ENCODE measurements around the gene C3orf20. TPM values are rescaled to one million over a fixed set of nuclear protein-coding genes. Genes with fewer than 3 reads are reported as not detected.

The C3orf20 gene
- total and polyA plus RNA-seq, 2 donors (not counting 1 experiment from before 2014, with no cell fraction given), result 0.12 to 0.34 TPM

DNA sequence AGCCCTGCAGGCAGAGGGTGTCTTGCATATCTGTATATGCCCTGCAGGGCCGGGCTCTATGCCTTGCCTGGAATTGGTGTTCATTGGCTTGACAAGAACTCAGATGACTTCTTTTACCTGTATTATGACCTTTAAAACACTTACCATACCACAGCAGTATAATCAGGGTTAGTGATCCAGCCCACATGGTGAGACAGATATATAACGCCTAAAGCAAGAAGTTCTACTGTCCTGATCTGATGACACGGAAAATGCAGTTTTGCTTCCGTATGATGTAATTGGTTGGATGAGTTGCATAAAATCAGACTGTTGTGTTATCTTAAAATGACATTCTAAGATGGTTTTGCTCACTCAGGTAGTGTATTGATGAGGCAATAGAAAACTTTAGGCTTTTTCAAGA is 14.0 kb upstream of the C3orf20 start:
- H3K9ac ChIP-seq (ENCODE audit: low read length), result no peak overlapping the region
- H2AFZ ChIP-seq (ENCODE audit: insufficient read depth, low read depth, low read length, poor library complexity, severe bottlenecking), result no peak overlapping the region
- Mint-ChIP-seq H3K4me3 (no peak overlapping the region), H3K9me3 (ENCODE audit: insufficient read depth) (no peaks in the 10 kb centered on the region), H3K27me3 (no peaks in the 10 kb centered on the region), H3K27ac (no peak overlapping the region), H3K4me1 (peaks cover 5% of the 10 kb centered on the region)
- DNase-seq, result no peak
- no peak overlapping the region for H3K4me2 ChIP-seq (replicated peaks; ENCODE audit: low read depth, low read length, poor library complexity, severe bottlenecking)
- intact Hi-C loops (cut with micrococcal nuclease), result no loop called here
- no peak overlapping the region for H3K27ac ChIP-seq (ENCODE audit: low read length in 2 of 2)
- 100% methylated on average over 1 of the region's 4 CpGs for WGBS (ENCODE audit: insufficient coverage)
- ChIA-PET POLR2A (no interaction called here), CTCF (no interaction called here)
- peaks cover 27% of the 10 kb centered on the region for H4K20me1 ChIP-seq (ENCODE audit: control insufficient read depth, insufficient read depth, low read length, poor library complexity, severe bottlenecking)
- peaks cover 16% of the 10 kb centered on the region for H3K79me2 ChIP-seq (ENCODE audit: control insufficient read depth, insufficient read depth, low read length)
- no peak for ATAC-seq (ENCODE audit: low read depth)
- no peak for TF ChIP-seq EZH2 (IDR thresholded peaks at IDR 0.05; ENCODE audit: borderline replicate concordance, insufficient read depth, low read depth, low read length, poor library complexity, severe bottlenecking)
- TF ChIP-seq, protein P1, sequence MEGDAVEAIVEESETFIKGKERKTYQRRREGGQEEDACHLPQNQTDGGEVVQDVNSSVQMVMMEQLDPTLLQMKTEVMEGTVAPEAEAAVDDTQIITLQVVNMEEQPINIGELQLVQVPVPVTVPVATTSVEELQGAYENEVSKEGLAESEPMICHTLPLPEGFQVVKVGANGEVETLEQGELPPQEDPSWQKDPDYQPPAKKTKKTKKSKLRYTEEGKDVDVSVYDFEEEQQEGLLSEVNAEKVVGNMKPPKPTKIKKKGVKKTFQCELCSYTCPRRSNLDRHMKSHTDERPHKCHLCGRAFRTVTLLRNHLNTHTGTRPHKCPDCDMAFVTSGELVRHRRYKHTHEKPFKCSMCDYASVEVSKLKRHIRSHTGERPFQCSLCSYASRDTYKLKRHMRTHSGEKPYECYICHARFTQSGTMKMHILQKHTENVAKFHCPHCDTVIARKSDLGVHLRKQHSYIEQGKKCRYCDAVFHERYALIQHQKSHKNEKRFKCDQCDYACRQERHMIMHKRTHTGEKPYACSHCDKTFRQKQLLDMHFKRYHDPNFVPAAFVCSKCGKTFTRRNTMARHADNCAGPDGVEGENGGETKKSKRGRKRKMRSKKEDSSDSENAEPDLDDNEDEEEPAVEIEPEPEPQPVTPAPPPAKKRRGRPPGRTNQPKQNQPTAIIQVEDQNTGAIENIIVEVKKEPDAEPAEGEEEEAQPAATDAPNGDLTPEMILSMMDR (IDR thresholded peaks at IDR 0.05), result no peak
- H3K27me3 ChIP-seq (replicated peaks in 1 of 4; ENCODE audit: control extremely low read depth in 1 of 4, control insufficient read depth in 3 of 4, insufficient read depth in 4 of 4, low read length in 3 of 4), result no peaks in the 10 kb centered on the region
- no peak overlapping the region for H3K4me3 ChIP-seq (ENCODE audit: control extremely low read depth in 1 of 5, extremely low read depth in 1 of 5, insufficient read depth in 1 of 5, low read depth in 2 of 5, low read length in 4 of 5)
- no peaks in the 10 kb centered on the region for H3K4me1 ChIP-seq (ENCODE audit: control insufficient read depth in 2 of 2, insufficient read depth in 2 of 2, low read length in 2 of 2)
- H3K36me3 ChIP-seq (replicated peaks in 1 of 2; ENCODE audit: control extremely low read depth in 1 of 2, control insufficient read depth in 1 of 2, extremely low read depth in 1 of 2, insufficient read depth in 2 of 2, low read length in 1 of 2), result peaks cover 24 to 95% of the 10 kb centered on the region in 2 experiments
- no peaks in the 10 kb centered on the region for H3K9me3 ChIP-seq (ENCODE audit: control extremely low read depth in 1 of 3, control insufficient read depth in 2 of 3, insufficient read depth in 1 of 3, low read length in 2 of 3)

DNA sequence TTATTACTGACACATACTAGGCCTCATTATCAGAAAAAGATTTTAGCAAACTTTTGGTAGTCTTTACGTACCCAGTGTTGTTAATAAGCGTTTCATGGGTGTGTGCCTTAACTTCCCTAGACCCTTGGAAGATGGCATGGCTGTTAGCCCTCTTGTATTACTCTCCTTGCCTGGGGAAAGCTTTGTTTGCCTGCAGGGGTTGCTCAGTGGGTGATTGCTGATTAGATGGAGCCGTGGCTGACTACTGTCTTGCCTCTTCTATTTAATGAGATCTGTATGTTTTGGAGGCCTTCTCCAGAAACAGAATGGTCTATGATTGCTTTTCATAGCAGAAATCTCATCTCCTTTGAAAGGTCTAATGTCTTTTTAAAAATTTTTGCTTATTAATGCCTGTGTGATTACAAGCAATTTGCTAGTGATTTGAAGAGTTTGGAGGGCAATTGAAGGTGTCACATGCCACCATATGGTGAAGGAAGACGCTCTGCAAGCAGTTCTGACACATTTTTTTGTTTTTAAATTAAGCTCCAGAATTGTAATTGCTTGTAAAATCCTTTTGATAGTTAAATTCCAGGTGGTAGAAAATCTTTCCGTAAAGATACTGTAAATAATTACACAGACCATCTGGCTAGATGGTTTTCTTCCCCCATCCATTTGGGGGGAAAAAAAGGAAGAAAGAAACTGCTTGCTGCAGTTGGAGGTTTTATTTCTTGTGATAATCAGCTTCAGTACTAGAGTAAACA is 11.4 kb upstream of the C3orf20 start:
- peaks cover 14% of the 10 kb centered on the region for H4K20me1 ChIP-seq (ENCODE audit: control insufficient read depth, insufficient read depth, low read length, poor library complexity, severe bottlenecking)
- H3K4me1 ChIP-seq (ENCODE audit: control insufficient read depth in 2 of 2, insufficient read depth in 2 of 2, low read length in 2 of 2), result no peaks in the 10 kb centered on the region
- Mint-ChIP-seq H3K27ac (no peak overlapping the region), H3K4me3 (no peak overlapping the region), H3K4me1 (no peaks in the 10 kb centered on the region), H3K9me3 (ENCODE audit: insufficient read depth) (no peaks in the 10 kb centered on the region), H3K27me3 (no peaks in the 10 kb centered on the region)
- H3K4me3 ChIP-seq (ENCODE audit: control extremely low read depth in 1 of 5, extremely low read depth in 1 of 5, insufficient read depth in 1 of 5, low read depth in 2 of 5, low read length in 4 of 5), result no peak overlapping the region
- no peaks in the 10 kb centered on the region for H3K9me3 ChIP-seq (ENCODE audit: control extremely low read depth in 1 of 3, control insufficient read depth in 2 of 3, insufficient read depth in 1 of 3, low read length in 2 of 3)
- no peak for ATAC-seq (ENCODE audit: low read depth)
- 100% methylated on average over 3 of the region's 5 CpGs for WGBS (ENCODE audit: insufficient coverage)
- H3K9ac ChIP-seq (ENCODE audit: low read length), result no peak overlapping the region
- no peaks in the 10 kb centered on the region for H3K27me3 ChIP-seq (replicated peaks in 1 of 4; ENCODE audit: control extremely low read depth in 1 of 4, control insufficient read depth in 3 of 4, insufficient read depth in 4 of 4, low read length in 3 of 4)
- peaks cover 12 to 93% of the 10 kb centered on the region in 2 experiments for H3K36me3 ChIP-seq (replicated peaks in 1 of 2; ENCODE audit: control extremely low read depth in 1 of 2, control insufficient read depth in 1 of 2, extremely low read depth in 1 of 2, insufficient read depth in 2 of 2, low read length in 1 of 2)
- DNase-seq, result no peak
- TF ChIP-seq, protein P1 (IDR thresholded peaks at IDR 0.05), result no peak
- no peak for TF ChIP-seq EZH2 (IDR thresholded peaks at IDR 0.05; ENCODE audit: borderline replicate concordance, insufficient read depth, low read depth, low read length, poor library complexity, severe bottlenecking)
- ChIA-PET CTCF (no interaction called here), POLR2A (no interaction called here)
- H3K4me2 ChIP-seq (replicated peaks; ENCODE audit: low read depth, low read length, poor library complexity, severe bottlenecking), result no peak overlapping the region
- H2AFZ ChIP-seq (ENCODE audit: insufficient read depth, low read depth, low read length, poor library complexity, severe bottlenecking), result no peak overlapping the region
- H3K79me2 ChIP-seq (ENCODE audit: control insufficient read depth, insufficient read depth, low read length), result peaks cover 5% of the 10 kb centered on the region
- no peak overlapping the region for H3K27ac ChIP-seq (ENCODE audit: low read length in 2 of 2)
- intact Hi-C loops (cut with micrococcal nuclease), result no loop called here
